Measurements from ENCODE around the gene ENAH. TPM values are rescaled to one million over a fixed set of nuclear protein-coding genes. Genes with fewer than 3 reads are reported as not detected.

Gene ENAH
- polyA plus RNA-seq, 3 donors = 13.9 to 36.8 (median 18.8) TPM

- H3K27ac ChIP-seq (ENCODE audit: low read depth, low read length) = no peak overlapping the region
Observed at GRCh38 chr1:225461533-225462428, 191.1 kb downstream of the ENAH start.

GRCh38 chr1:225460737-225461532 is 192.0 kb downstream of the ENAH start:
- no peak overlapping the region for H3K27ac ChIP-seq (ENCODE audit: low read depth, low read length)
- WGBS, 3 donors = 54 to 85% (median 82%) methylated on average over 8 of the region's 8 CpGs

More at GRCh38 chr1:225461533-225462428, 191.1 kb downstream of the ENAH start:
- 62 to 78% (median 77%) methylated on average over 19 of the region's 19 CpGs for WGBS, 3 donors

DNA sequence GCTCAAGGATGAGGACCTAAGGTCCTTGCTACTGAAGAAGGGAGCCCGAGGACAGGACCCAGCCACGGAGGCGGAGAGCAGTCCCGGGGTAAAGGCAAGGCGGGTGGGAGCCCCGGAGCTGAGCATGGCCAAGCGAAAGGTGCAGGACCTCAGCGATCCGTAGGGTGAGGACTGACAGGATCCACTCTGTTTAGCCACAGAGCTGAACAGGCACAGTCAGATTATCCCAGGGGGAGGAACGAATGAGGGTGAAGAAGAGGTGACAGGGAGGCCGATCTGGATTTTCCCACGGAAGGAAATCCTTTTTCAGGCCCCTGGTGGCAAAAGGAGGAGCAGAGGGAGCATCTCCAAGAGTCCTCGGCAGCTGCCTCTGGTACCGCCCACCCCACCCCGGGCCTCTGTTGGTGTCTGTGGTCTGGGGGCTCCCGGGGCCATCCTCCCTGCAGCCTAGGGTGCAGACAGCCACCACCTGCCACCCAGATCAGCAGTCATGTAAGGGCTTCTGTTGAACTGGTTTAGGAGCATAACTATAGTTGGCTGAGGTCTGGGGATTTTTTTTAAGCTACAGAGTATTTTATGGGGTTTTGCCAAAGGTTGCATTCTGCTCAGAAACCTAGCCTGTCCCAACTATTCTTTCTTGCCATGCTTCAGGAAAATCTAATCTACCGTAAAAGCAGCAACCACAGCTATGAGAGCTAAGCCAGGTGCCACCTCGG is 192.7 kb downstream of the ENAH start:
- 56 to 63% (median 60%) methylated on average over 18 of the region's 18 CpGs for WGBS, 3 donors
- H3K27ac ChIP-seq (ENCODE audit: low read depth, low read length) = no peak overlapping the region

- H3K27ac ChIP-seq (ENCODE audit: low read depth, low read length) = no peak overlapping the region
- 62 to 84% (median 67%) methylated on average over 2 of the region's 2 CpGs for WGBS, 3 donors
Observed at GRCh38 chr1:225458222-225458631, 194.7 kb downstream of the ENAH start.

- H3K27ac ChIP-seq (ENCODE audit: low read depth, low read length) = no peak overlapping the region
- 60 to 72% (median 63%) methylated on average over 5 of the region's 5 CpGs for WGBS, 3 donors
Observed at GRCh38 chr1:225454733-225455132, 198.2 kb downstream of the ENAH start.

DNA sequence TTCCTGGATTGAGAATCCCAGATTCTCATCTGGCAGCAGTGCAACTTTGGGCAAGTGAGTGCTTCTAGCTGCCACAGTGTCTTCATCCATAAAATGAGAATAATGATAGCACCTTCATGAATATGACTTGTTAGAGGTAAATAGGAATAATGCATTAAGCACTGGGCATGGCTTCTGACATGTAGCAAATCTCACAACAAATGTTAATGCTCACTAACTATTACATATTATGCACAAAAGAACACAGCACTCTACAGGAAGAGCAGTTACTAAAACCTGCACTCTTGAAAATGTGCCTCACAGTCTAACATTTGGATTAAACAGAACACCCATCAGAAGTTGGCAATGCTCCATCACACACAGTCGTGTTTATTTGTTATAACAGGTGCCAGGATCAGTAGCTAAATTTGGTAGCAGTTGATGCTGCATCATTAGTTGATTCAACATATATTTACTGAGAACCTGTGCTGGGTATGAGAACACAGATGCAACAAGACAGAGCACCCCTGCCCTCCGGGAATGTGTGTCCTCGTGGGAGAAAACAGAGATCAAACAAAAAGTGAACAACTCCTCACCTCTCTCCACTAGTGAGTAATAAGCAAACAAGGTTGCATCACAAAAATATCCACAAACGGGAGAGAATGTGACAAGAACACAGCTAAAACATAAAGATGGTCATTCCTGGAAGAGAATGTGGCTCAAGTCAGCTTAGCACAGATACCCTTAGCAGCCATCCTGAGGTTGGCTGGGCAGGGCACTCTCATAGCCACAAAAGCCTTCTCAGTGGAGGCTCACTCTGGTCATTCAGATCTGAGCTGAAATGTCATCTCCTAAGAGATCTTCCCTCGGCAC is 198.9 kb downstream of the ENAH start:
- 27 to 61% (median 57%) methylated on average over 5 of the region's 5 CpGs for WGBS, 3 donors
- no peak overlapping the region for H3K27ac ChIP-seq (ENCODE audit: low read depth, low read length)

DNA sequence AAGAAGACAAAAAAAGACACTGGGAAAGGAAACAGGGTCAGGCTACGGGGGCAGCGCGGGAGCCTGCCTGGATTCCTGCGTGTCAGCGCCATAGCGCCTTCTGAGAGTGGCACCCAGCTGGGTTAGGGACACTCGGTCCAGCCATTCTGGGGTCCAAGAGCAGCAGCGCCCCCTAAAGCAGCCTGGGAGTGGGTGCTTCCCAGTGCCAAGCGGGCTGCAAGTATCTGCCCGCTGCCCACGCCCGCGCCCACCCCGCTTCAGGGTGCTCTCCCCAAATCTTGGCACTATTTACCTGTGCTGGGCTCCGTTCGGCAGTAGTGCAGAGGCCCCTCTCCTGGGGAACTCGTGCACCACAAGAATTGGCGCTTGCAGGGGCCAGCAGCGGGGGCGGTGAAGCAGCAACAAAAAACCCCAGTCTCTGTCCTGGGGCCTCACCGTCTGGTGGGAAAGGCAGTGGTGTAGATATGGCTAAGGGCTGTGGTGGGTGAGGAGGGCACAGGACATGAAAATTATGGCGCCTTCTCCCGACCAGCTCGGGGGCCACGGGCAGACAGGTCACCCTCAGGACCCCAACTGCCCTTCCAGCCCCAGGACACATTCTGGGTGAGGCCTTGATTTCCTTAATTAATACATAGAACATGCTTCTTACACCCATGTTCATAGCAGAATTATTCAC is 200.9 kb downstream of the ENAH start:
- 86 to 94% (median 92%) methylated on average over 25 of the region's 25 CpGs for WGBS, 3 donors

GRCh38 chr1:225451340-225451739 is 201.6 kb downstream of the ENAH start:
- H3K27ac ChIP-seq (ENCODE audit: low read depth, low read length) = no peak overlapping the region
- 78 to 95% (median 86%) methylated on average over 6 of the region's 6 CpGs for WGBS, 3 donors

More for the DNA sequence above, 200.9 kb downstream of the ENAH start:
- H3K27ac ChIP-seq (ENCODE audit: low read depth, low read length) = no peak overlapping the region

GRCh38 chr1:225450491-225451191 is 202.3 kb downstream of the ENAH start:
- H3K27ac ChIP-seq (ENCODE audit: low read depth, low read length) = no peak overlapping the region
- 47 to 62% (median 53%) methylated on average over 12 of the region's 12 CpGs for WGBS, 3 donors

- WGBS, 3 donors = 87 to 94% (median 89%) methylated on average over 5 of the region's 5 CpGs
- H3K27ac ChIP-seq (ENCODE audit: low read depth, low read length) = no peak overlapping the region
Observed at GRCh38 chr1:225449774-225450173, 203.1 kb downstream of the ENAH start.

- WGBS, 3 donors = 85 to 90% (median 89%) methylated on average over 9 of the region's 9 CpGs
- no peak overlapping the region for H3K27ac ChIP-seq (ENCODE audit: low read depth, low read length)
Observed at GRCh38 chr1:225449261-225449660, 203.7 kb downstream of the ENAH start.

- 68 to 75% (median 69%) methylated on average over 9 of the region's 9 CpGs for WGBS, 3 donors
Observed at GRCh38 chr1:225448146-225448805, 204.6 kb downstream of the ENAH start.

GRCh38 chr1:225447650-225448089 is 205.3 kb downstream of the ENAH start:
- H3K27ac ChIP-seq (ENCODE audit: low read depth, low read length) = no peak overlapping the region

More at GRCh38 chr1:225448146-225448805, 204.6 kb downstream of the ENAH start:
- no peak overlapping the region for H3K27ac ChIP-seq (ENCODE audit: low read depth, low read length)

GRCh38 chr1:225446981-225447615 is 205.8 kb downstream of the ENAH start:
- WGBS, 3 donors = 56 to 76% (median 64%) methylated on average over 9 of the region's 9 CpGs
- H3K27ac ChIP-seq (ENCODE audit: low read depth, low read length) = no peak overlapping the region

More at GRCh38 chr1:225447650-225448089, 205.3 kb downstream of the ENAH start:
- WGBS, 3 donors = 28 to 58% (median 31%) methylated on average over 8 of the region's 8 CpGs

- H3K27ac ChIP-seq (ENCODE audit: low read depth, low read length) = no peak overlapping the region
- 57 to 71% (median 61%) methylated on average over 7 of the region's 7 CpGs for WGBS, 3 donors
Observed at GRCh38 chr1:225446595-225446960, 206.3 kb downstream of the ENAH start.

All from adipose tissue (tissue), 3 donors.